Measurements from ENCODE around the gene TAAR6.
"Not testable (repeated sequence)": the region's sequence is repeated elsewhere in the genome, so short reads cannot be mapped to it uniquely, and the experiment has no call there.

The TAAR6 gene

GRCh38 chr6:132590362-132590761, 20.2 kb downstream of the TAAR6 start:
- DNase-seq = no peak

GRCh38 chr6:132592855-132593254, 22.7 kb downstream of the TAAR6 start:
- DNase-seq = no peak

DNA sequence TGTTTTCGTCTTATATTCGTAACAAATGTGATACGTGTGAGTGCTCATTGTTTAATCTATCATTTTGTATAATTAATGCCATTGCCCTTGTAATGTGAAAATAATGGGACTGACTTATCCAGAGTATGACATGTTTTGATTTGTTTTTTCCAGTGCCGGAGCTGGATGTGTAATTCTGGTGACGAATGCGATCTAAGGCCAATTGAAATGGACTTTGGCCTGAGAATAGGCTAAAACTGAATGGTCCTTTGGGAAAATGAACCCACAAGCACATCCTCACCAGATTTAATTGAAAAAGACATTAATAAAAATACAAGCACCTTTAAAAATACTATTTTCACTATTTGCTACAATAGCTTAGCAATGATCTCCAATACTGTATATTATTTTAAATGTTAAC, 26.1 kb downstream of the TAAR6 start:
- no peak for DNase-seq

- no peak for DNase-seq
These were observed 28.4 kb downstream of the TAAR6 start for GRCh38 chr6:132598473-132598872.

DNA sequence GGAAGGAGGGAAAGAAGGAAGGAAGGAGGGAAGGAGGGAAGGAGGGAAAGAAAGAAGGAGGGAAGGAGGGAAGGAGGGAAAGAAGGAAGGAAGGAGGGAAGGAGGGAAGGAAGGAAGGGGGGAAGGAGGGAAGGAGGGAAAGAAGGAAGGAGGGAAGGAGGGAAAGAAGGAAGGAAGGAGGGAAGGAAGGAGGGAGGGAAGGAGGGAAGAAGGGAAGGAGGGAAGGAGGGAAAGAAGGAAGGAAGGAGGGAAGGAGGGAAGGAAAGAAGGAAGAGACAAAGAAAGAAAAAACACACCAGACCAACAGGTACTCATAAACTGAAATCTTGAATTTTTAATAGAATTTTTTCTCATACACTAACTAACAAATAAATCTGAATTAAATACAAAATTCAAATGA, 30.8 kb downstream of the TAAR6 start:
- DNase-seq = not testable (repeated sequence)

GRCh38 chr6:132604635-132605152, 34.6 kb downstream of the TAAR6 start:
- DNase-seq = no peak

GRCh38 chr6:132607544-132608233, 37.6 kb downstream of the TAAR6 start:
- no peak for DNase-seq

DNA sequence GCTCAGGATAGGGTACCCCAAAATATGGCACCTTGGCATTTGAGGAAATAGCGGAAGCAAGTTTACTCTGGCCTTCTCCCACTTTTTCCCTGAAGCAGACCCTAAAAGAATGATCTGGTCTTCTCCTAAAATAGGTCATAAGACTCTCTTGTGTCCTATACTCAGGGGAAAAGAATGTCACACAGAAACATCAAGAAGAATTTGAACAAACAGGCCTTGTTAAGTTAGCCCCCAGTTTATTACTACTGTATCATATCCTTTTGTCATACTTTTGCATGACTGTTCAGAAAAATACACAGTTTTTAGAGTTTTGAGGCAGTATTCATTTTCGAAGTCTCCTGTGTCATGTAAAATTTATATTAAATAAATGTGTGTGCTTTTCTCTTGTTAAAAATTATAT, 41.5 kb downstream of the TAAR6 start:
- DNase-seq = no peak

GRCh38 chr6:132612449-132613108, 42.5 kb downstream of the TAAR6 start:
- no peak for DNase-seq

- no peak for DNase-seq
These were observed 44.4 kb downstream of the TAAR6 start for GRCh38 chr6:132614554-132614953.

- no peak for DNase-seq
These were observed 46.6 kb downstream of the TAAR6 start for GRCh38 chr6:132616677-132617076.
